AG04450 (cell line): ENCODE results near the gene FAM20C. TPM values are rescaled to one million over a fixed set of nuclear protein-coding genes. Genes with fewer than 3 reads are reported as not detected.
"Not testable (repeated sequence)": the region's sequence is repeated elsewhere in the genome, so short reads cannot be mapped to it uniquely, and the experiment has no call there.

Experiments
- CTCF ChIA-PET: fragments of 300-600, 350-600 bp; formaldehyde crosslinking; extraction: SDS; loops from one replicate; lab custom pipeline; 2022; ENCODE audit warnings: antibody characterized with exemption, inconsistent platforms; lab: Charles Lee
- POLR2A ChIA-PET: fragments of 350-600 bp; formaldehyde crosslinking; extraction: SDS; loops from one replicate; lab custom pipeline; 2021; ENCODE audit warnings: antibody characterized with exemption, inconsistent platforms; lab: Yijun Ruan, JAX
- DNase-seq: peaks from one replicate; pipeline ENCODE4 v3.0.0-alpha.2; 2011; ENCODE audit warnings: low read depth, low spot score
- H3K27ac ChIP-seq: one replicate; pipeline ENCODE4 v1.5.1; 2012; ENCODE audit warnings: low read depth, low read length, control low read depth
- H3K27me3 ChIP-seq: one replicate; pipeline ENCODE4 v1.6.0; 2012; ENCODE audit warnings: low read length; ENCODE audit not compliant: control insufficient read depth, insufficient read depth
- H3K4me3 ChIP-seq: 2 replicates; pipeline ENCODE4 v1.5.1; 2011; ENCODE audit warnings: mild to moderate bottlenecking, low read depth, low read length, control low read depth
- H3K9me3 ChIP-seq: 2 replicates; pipeline ENCODE4 v1.5.1; 2012; ENCODE audit warnings: low read length; ENCODE audit not compliant: control insufficient read depth, insufficient read depth
- polyA plus RNA-seq: library from polyadenylated mRNA; depleted of rRNA; stranded (reverse); fragments of >200 nt; gene quantifications from 2 replicates; pipeline ENCODE4 v1.2.3, GENCODE V29; 2011
- TF ChIP-seq, protein P1 (sequence below): IDR thresholded peaks from 2 replicates; pipeline ENCODE4 v1.5.1; 2011; ENCODE audit warnings: low read depth, low read length, control low read depth, inconsistent platforms

FAM20C gene
- polyA plus RNA-seq, 1 experiment = 34.5 TPM

DNA sequence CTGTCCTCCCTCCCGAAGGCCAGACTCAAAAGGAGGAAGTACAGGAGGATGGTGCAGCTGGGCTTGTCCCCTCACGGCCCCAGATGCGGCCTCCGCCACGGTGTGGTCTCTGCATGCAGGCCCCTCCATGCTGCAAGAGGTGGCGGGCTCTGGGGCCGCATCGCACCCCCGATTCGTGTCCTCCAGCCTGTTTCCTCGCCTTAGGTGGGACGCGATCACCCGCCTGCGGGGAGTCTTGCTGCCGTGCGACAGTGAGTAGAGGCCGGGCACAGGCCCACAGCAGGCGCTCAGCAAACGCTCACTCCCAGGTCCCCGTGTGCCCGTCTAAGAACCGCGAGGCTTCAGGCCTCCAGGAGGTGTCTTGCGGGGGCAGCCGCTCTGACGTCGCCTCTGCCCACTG, 13.9 kb upstream of the FAM20C start:
- Histone ChIP-seq H3K27me3 (peaks cover 23% of the 10 kb centered on the region), H3K4me3 (no peak overlapping the region), H3K9me3 (no peaks in the 10 kb centered on the region; the same call in 1 of the 2 replicates), H3K27ac (no peak overlapping the region)
- CTCF ChIA-PET = interaction anchor here (0.5 kb wide), 1 partner anchor 731 kb away, joined by 6 read pairs; no protein-coding TSS in a partner anchor
- POLR2A ChIA-PET = no interaction called here
- TF ChIP-seq, protein P1, sequence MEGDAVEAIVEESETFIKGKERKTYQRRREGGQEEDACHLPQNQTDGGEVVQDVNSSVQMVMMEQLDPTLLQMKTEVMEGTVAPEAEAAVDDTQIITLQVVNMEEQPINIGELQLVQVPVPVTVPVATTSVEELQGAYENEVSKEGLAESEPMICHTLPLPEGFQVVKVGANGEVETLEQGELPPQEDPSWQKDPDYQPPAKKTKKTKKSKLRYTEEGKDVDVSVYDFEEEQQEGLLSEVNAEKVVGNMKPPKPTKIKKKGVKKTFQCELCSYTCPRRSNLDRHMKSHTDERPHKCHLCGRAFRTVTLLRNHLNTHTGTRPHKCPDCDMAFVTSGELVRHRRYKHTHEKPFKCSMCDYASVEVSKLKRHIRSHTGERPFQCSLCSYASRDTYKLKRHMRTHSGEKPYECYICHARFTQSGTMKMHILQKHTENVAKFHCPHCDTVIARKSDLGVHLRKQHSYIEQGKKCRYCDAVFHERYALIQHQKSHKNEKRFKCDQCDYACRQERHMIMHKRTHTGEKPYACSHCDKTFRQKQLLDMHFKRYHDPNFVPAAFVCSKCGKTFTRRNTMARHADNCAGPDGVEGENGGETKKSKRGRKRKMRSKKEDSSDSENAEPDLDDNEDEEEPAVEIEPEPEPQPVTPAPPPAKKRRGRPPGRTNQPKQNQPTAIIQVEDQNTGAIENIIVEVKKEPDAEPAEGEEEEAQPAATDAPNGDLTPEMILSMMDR = no peak
- DNase-seq = no peak

DNA sequence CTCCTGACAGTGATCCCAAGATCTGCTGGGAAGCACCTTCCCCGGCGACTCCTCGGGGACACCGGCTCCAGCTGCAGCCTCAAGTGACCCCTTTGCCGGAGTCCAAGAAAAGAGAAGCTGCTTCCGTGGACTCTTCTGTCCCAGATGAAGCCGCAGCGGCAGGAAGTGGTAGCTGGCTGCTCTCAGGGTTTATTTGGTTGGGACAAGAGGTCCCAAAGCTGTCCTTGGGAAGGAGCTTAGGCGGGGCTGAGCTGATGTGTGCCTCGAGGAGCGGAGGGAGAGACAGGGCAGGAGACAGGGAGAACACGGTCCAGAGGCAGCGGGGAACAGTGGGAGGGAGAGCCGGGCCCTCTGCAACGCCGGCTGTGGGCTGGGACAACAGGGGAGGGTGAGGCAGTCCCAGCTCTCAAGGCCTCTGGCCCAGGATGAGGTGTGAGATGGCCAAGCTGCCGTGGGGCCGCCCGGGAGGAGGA, 13.1 kb upstream of the FAM20C start:
- Histone ChIP-seq H3K27me3 (peaks cover 23% of the 10 kb centered on the region), H3K9me3 (no peaks in the 10 kb centered on the region; the same call in 1 of the 2 replicates), H3K4me3 (no peak overlapping the region), H3K27ac (no peak overlapping the region)
- no peak for DNase-seq
- POLR2A ChIA-PET = interaction anchor here (1.2 kb wide), 1 partner anchor 13 kb away, joined by 4 read pairs; the partner anchor contains the start of gene FAM20C
- TF ChIP-seq, protein P1 = no peak
- CTCF ChIA-PET = interaction anchor here (0.5 kb wide), 1 partner anchor 730 kb away, joined by 6 read pairs; no protein-coding TSS in a partner anchor

DNA sequence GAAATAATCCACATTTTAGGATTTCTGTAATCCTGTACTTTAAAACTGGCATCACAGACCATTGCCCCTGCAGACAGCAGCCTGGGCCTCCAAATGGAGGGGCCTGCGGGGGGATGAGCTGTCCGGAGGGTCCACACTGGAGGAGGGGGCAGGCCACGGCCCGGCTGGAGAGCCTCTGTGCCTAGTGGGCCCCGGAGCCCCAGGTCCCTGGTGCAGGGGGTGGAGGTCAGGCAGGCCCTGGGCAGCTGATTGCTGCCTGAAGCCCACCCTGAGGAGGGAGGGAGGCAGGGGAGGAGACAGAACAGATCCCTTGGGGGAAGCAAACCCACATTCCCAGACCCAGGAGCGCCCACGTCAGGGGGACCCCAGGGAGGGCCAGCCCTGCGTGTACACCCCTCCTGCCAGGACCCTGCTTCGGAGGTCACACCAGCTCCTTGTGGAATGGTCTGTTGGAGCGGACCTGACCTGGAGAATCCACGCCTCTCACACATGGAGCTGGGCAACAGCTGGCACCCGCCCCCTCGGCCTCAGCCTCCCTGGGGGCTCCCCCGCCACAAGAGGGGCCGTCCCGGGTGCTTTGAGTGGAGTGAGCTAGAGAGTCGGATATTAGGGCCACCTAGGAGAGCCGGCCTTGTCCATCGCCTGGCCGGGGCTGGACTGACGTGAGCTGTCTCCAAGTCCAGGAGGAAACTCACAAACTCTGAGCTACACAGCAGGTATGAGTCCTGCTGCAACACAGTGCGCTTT, 12.2 kb upstream of the FAM20C start:
- ChIA-PET CTCF (no interaction called here), POLR2A (interaction anchor here (0.7 to 1.2 kb wide), 2 partner anchors 12 kb away, joined by 3 to 4 read pairs; partner anchors contain the start of gene FAM20C)
- TF ChIP-seq, protein P1 = no peak
- H3K27me3 ChIP-seq = peaks cover 23% of the 10 kb centered on the region
- H3K4me3 ChIP-seq = no peak overlapping the region
- H3K9me3 ChIP-seq = no peaks in the 10 kb centered on the region; the same call in 1 of the 2 replicates
- no peak for DNase-seq
- H3K27ac ChIP-seq = no peak overlapping the region

DNA sequence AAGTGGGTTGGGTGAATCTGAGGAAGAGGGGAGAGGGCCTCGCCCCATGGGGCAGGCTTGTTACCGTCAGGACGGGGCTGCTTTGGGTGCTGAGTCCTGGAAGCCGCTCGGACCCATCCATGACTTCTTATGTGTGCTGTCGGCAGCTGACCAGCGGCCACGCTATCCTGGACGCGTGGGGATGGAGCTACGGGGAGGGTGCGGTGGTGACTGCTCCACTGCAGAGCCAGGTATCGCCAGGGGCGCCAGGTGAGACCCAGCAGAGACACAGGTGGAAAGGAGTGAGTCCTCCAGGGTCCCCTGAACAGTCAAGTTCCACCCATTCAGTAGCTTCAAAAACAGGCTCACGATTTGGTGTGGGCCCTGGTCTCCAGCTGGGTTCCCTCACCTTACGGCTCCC, 10.6 kb upstream of the FAM20C start:
- no peak for DNase-seq
- CTCF ChIA-PET = no interaction called here
- peaks cover 23% of the 10 kb centered on the region for H3K27me3 ChIP-seq
- POLR2A ChIA-PET = interaction anchor here (1.2 kb wide), 1 partner anchor 10 kb away, joined by 4 read pairs; the partner anchor contains the start of gene FAM20C
- H3K9me3 ChIP-seq = peaks cover 7% of the 10 kb centered on the region; the same call in 1 of the 2 replicates
- H3K4me3 ChIP-seq = no peak overlapping the region
- TF ChIP-seq, protein P1 = no peak
- H3K27ac ChIP-seq = no peak overlapping the region

DNA sequence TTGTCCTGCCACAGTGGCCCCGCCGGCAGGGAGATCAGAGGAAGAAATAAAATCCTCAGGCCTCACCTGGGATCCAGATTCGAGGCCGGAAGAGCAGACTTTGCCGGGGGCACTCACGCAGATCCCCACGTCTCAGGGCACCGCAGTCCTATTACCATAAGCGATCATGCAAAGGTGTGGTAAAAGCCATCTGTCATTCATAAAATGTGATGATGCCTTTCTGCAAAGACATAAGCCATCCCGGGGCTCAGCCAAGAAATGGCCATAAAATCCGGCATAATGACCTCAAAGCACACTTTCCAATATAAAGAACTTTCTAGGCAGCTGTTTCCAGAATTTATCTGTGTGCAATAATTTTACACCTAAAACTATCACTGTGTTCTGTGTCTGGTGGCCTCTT, 9.9 kb upstream of the FAM20C start:
- H3K27ac ChIP-seq, H3K4me3 ChIP-seq, CTCF ChIA-PET, DNase-seq: not testable (repeated sequence)
- Histone ChIP-seq H3K27me3 (peaks cover 20% of the 10 kb centered on the region), H3K9me3 (peaks cover 14% of the 10 kb centered on the region; the same call in 1 of the 2 replicates)
- POLR2A ChIA-PET = interaction anchor here (1.2 kb wide), 1 partner anchor 10 kb away, joined by 4 read pairs; the partner anchor contains the start of gene FAM20C
